SHP77 treated with DMSO at 0.1 percent for 48 hours (cell line): ENCODE data around the gene BABAM1.

Source experiments
- DNase-seq: peaks from one replicate; lab custom pipeline; 2025; lab: John Stamatoyannopoulos, UW

Gene BABAM1

GRCh38 chr19:17324357-17325114, 57.3 kb downstream of the BABAM1 start:
- no peak for DNase-seq

- no peak for DNase-seq
These were observed 57.9 kb downstream of the BABAM1 start for GRCh38 chr19:17325133-17325532.

GRCh38 chr19:17325881-17326594, 58.8 kb downstream of the BABAM1 start:
- no peak for DNase-seq

GRCh38 chr19:17326595-17326966, 59.3 kb downstream of the BABAM1 start:
- DNase-seq: no peak

- no peak for DNase-seq
These were observed 59.9 kb downstream of the BABAM1 start for GRCh38 chr19:17327068-17327653.

GRCh38 chr19:17327654-17328516, 60.6 kb downstream of the BABAM1 start:
- no peak for DNase-seq
